SK-N-SH (cell line): Measurements from ENCODE around the gene GOLPH3.
"Not testable (repeated sequence)": the region's sequence is repeated elsewhere in the genome, so short reads cannot be mapped to it uniquely, and the experiment has no call there.

Source experiments
- CTCF ChIP-seq: fragments of 200-600 bp; sonication (generic); IDR thresholded peaks from 2 replicates; pipeline ENCODE4 v1.6.1; 2017; ENCODE audit warnings: antibody characterized with exemption, mild to moderate bottlenecking, moderate library complexity
- EP300 ChIP-seq, 2 experiments: IDR thresholded peaks; 2 replicates each; pipeline versions ENCODE4 v1.4.0 to v1.6.1; 2012; ENCODE audit warnings: borderline replicate concordance in 1 of 2, low read depth in 1 of 2, low read length in 1 of 2
- EZH2phosphoT487 ChIP-seq: fragments of 200-600 bp; sonication (generic); IDR thresholded peaks from 2 replicates; pipeline ENCODE4 v1.6.1; 2017; ENCODE audit warnings: low read depth, mixed run types, mild to moderate bottlenecking, antibody characterized with exemption, moderate library complexity, borderline replicate concordance
- NRF1 ChIP-seq: IDR thresholded peaks from 2 replicates; pipeline ENCODE4 v1.6.1; 2012; ENCODE audit warnings: low read depth, mild to moderate bottlenecking, low read length
- POLR2AphosphoS5 ChIP-seq: IDR thresholded peaks from 2 replicates; pipeline ENCODE4 v1.6.1; 2012; ENCODE audit warnings: low read depth, low read length
- RFX5 ChIP-seq: IDR thresholded peaks from 2 replicates; pipeline ENCODE4 v1.6.1; 2012; ENCODE audit warnings: mild to moderate bottlenecking, improper control_type of control experiment, low read length
- RXRA ChIP-seq: IDR thresholded peaks from 2 replicates; pipeline ENCODE4 v1.4.0; 2012; ENCODE audit warnings: low read depth, mild to moderate bottlenecking, borderline replicate concordance
- SMC3 ChIP-seq: IDR thresholded peaks from 2 replicates; pipeline ENCODE4 v1.6.1; 2012; ENCODE audit warnings: low read depth, low read length, improper control_type of control experiment
- TEAD4 ChIP-seq: IDR thresholded peaks from 2 replicates; pipeline ENCODE4 v1.4.0; 2012; ENCODE audit warnings: mild to moderate bottlenecking, borderline replicate concordance; ENCODE audit not compliant: insufficient read depth
- YY1 ChIP-seq: IDR thresholded peaks from 2 replicates; pipeline ENCODE4 v1.4.0; 2012; ENCODE audit warnings: low read depth, mild to moderate bottlenecking
- TF ChIP-seq, protein P1 (sequence below): fragments of 150-350 bp; IDR thresholded peaks from 2 replicates; pipeline ENCODE4 v1.6.1; 2017; ENCODE audit warnings: antibody characterized with exemption, low read length, low read depth, borderline replicate concordance
- TF ChIP-seq, protein P2 (sequence below): IDR thresholded peaks from 2 replicates; pipeline ENCODE4 v1.4.0; 2012; ENCODE audit warnings: low read depth, borderline replicate concordance

DNA sequence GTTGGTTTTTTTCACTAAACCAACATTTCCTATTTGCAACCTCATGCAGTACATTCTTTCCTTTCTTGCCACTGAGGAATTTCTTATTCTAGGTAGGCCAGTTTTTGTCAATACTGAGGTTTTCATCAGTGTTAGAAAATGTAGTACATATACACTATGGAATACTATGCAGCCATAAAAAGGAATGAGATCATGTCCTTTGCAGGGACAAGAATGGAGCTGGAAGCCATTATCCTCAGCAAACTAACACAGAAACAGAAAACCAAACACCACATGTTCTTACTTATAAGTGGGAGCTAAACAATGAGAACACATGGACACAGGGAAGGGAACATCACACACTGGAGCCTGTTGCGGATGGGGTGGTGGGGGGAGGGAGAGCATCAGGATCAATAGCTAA is 93.6 kb downstream of the GOLPH3 start:
- not testable (repeated sequence) for TF ChIP-seq CTCF; RXRA; EP300 (IDR thresholded peaks at IDR 0.05; ENCODE audit: borderline replicate concordance in 1 of 2, low read depth in 1 of 2, low read length in 1 of 2); RFX5; POLR2AphosphoS5; YY1; EZH2phosphoT487; TEAD4; SMC3; NRF1
- TF ChIP-seq, protein P1, sequence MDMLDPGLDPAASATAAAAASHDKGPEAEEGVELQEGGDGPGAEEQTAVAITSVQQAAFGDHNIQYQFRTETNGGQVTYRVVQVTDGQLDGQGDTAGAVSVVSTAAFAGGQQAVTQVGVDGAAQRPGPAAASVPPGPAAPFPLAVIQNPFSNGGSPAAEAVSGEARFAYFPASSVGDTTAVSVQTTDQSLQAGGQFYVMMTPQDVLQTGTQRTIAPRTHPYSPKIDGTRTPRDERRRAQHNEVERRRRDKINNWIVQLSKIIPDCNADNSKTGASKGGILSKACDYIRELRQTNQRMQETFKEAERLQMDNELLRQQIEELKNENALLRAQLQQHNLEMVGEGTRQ = not testable (repeated sequence)
- TF ChIP-seq, protein P2, sequence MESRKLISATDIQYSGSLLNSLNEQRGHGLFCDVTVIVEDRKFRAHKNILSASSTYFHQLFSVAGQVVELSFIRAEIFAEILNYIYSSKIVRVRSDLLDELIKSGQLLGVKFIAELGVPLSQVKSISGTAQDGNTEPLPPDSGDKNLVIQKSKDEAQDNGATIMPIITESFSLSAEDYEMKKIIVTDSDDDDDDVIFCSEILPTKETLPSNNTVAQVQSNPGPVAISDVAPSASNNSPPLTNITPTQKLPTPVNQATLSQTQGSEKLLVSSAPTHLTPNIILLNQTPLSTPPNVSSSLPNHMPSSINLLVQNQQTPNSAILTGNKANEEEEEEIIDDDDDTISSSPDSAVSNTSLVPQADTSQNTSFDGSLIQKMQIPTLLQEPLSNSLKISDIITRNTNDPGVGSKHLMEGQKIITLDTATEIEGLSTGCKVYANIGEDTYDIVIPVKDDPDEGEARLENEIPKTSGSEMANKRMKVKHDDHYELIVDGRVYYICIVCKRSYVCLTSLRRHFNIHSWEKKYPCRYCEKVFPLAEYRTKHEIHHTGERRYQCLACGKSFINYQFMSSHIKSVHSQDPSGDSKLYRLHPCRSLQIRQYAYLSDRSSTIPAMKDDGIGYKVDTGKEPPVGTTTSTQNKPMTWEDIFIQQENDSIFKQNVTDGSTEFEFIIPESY = not testable (repeated sequence)
